Pancreas (tissue), 10 donors: Measurements from ENCODE around the gene BCO1. TPM values are rescaled to one million over a fixed set of nuclear protein-coding genes. Genes with fewer than 3 reads are reported as not detected.

ENCODE experiments used
- ATAC-seq, 4 donors: fragments of 200-7000 bp; cut with Tn5 transposase; one replicate each; pipeline versions ENCODE4 v1.8.0 to v1.9.1; 2020; ENCODE audit warnings: mild to moderate bottlenecking in 4 of 4, moderate library complexity in 4 of 4
- DNase-seq, 6 donors: peaks; one replicate each; pipeline ENCODE4 v3.0.0-alpha.2; 2020
- FAIRE-seq: peaks from 2 replicates; lab custom pipeline; 2012; peaks lifted over from hg19 to GRCh38; lab: Jason Lieb, UNC
- H3K27ac ChIP-seq, 4 donors: fragments of 200-600 bp; sonication (generic); 1 replicate in 3 of 4; 2 replicates in 1 of 4; pipeline versions ENCODE4 v1.5.0 to v1.8.0; 2020
- H3K27me3 ChIP-seq, 4 donors: fragments of 200-600 bp; one replicate each; pipeline ENCODE4 v1.8.0; 2021
- H3K36me3 ChIP-seq, 3 donors: fragments of 200-600 bp; sonication (generic) in 1 of 3; one replicate each; pipeline versions ENCODE4 v1.5.0 to v1.8.0; 2020 to 2021
- H3K4me1 ChIP-seq, 3 donors: fragments of 200-600 bp; one replicate each; pipeline ENCODE4 v1.8.0; 2021
- H3K4me3 ChIP-seq, 4 donors: fragments of 200-600 bp; sonication (generic) in 2 of 4; one replicate each; pipeline versions ENCODE4 v1.5.0 to v1.8.0; 2020 to 2021
- H3K9me3 ChIP-seq, 4 donors: fragments of 200-600 bp; one replicate each; pipeline ENCODE4 v1.8.0; 2021
- WGBS, 2 donors: extraction: QIAGEN DNeasy Blood & Tissue Kit; methylation state at CpG; one replicate each; pipeline ENCODE4 v1.1.7; 2013; 5-methylcytosine and 5-hydroxymethylcytosine counted together
- intact Hi-C, 3 donors: fragments of 100-400 bp; cut with DNase I; formaldehyde crosslinking; loops; one replicate each; pipeline versions ENCODE4 v1.11.1 to v1.14.2; 2022
- polyA plus RNA-seq, 2 donors: library from polyadenylated mRNA; stranded (reverse); fragments of 200-250 nt; gene quantifications; one replicate each; pipeline ENCODE4 v1.2.3, GENCODE V29; 2013
- total RNA-seq, 6 donors: library from RNA; stranded (reverse); fragmentation: NEBNext Ultra II Directional in 4 of 6; extraction: Animal tissue kit (Norgen Biotek cat#: 25700) in 4 of 6; gene quantifications; one replicate each; pipeline versions ENCODE4 v1.2.1 to v1.2.4, GENCODE V29; 2021 to 2023
- TF ChIP-seq, protein P1 (sequence below), 4 donors: fragments of 200-600 bp; sonication (generic) in 3 of 4; IDR thresholded peaks; one replicate each; pipeline versions ENCODE4 v1.5.0 to v1.8.0; 2021; ENCODE audit warnings: antibody characterized with exemption in 4 of 4
- donor health status: healthy with polysubstance abuse.
- donor health status: DM: no; HTN: no; CAD: no; lungs with moderate emphysema.
- donor health status: DM: no; HTN: no; CAD: no.
- donor health status: control.
- donor health status: control.
- donor health status: Bipolar disorder and iron deficiency.
- donor health status: DM: yes; HTN: yes; CAD: no.
- donor health status: DM: no; HTN: no; CAD: no.
- donor health status: DM: no; HTN: no; CAD: no.
- donor health status: DM: yes; HTN: yes; CAD: no.

BCO1 gene
- total and polyA plus RNA-seq, 8 donors: 0.16 to 0.87 (median 0.31) TPM; not detected in 3

DNA sequence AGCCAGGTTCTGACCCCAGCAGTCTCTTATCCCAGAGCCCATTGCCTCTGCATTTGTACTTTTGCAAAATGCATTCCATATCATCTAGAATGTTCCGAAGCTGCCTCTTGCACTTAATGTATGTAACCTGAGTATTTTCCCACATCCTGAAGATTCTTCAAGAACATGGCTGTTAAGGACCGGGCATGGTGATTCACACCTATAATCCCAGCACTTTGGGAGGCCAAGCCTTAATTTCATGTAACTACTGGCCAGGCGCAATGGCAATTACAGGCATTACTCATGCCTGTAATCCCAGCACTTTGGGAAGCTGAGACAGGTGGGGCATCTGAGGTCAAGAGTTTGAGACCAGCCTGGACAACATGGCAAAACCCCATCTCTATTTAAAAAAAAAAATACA is 44.6 kb downstream of the BCO1 start:
- no peaks in the 10 kb centered on the region for H3K9me3 ChIP-seq
- H3K36me3 ChIP-seq: no peaks in the 10 kb centered on the region
- intact Hi-C loops: no loop called here
- H3K4me1 ChIP-seq: no peaks in the 10 kb centered on the region
- DNase-seq (no peak), ATAC-seq (no peak), FAIRE-seq (no peak)
- no peak overlapping the region for H3K4me3 ChIP-seq
- no peaks in the 10 kb centered on the region for H3K27me3 ChIP-seq
- WGBS, 2 donors: 84 to 95% methylated on average over 3 of the region's 3 CpGs
- no peak overlapping the region for H3K27ac ChIP-seq
- TF ChIP-seq, protein P1, sequence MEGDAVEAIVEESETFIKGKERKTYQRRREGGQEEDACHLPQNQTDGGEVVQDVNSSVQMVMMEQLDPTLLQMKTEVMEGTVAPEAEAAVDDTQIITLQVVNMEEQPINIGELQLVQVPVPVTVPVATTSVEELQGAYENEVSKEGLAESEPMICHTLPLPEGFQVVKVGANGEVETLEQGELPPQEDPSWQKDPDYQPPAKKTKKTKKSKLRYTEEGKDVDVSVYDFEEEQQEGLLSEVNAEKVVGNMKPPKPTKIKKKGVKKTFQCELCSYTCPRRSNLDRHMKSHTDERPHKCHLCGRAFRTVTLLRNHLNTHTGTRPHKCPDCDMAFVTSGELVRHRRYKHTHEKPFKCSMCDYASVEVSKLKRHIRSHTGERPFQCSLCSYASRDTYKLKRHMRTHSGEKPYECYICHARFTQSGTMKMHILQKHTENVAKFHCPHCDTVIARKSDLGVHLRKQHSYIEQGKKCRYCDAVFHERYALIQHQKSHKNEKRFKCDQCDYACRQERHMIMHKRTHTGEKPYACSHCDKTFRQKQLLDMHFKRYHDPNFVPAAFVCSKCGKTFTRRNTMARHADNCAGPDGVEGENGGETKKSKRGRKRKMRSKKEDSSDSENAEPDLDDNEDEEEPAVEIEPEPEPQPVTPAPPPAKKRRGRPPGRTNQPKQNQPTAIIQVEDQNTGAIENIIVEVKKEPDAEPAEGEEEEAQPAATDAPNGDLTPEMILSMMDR (IDR thresholded peaks at IDR 0.05): no peak

DNA sequence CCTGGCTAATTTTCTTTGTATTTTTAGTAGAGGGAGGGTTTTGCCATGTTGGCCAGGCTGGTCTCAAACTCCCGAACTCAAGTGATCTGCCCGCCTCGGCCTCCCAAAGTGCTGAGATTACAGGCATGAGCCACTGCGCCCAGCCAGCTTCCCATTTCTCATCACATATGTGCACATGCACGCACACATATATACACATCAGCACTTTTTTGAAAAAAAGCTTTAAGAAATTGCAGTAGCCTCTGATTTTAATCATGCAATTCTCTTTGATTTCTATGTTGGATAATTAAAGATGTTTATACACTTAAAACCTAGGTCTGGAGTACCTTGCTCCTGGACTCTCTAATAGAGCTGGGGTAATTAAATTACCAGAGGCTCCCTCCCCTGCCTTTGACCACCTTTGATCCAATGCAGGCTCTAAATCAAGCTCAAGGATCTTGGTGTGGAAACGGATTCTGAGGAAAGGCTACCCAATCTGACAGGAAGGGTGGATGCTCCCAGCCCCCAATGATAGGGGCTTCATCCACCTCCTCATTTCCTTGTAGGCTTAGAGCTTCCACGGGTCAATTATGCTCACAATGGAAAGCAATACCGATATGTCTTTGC is 46.6 kb downstream of the BCO1 start:
- 68 to 72% methylated on average over 8 of the region's 8 CpGs for WGBS, 2 donors
- no peaks in the 10 kb centered on the region for H3K4me1 ChIP-seq
- no peaks in the 10 kb centered on the region for H3K27me3 ChIP-seq
- H3K27ac ChIP-seq: no peak overlapping the region
- no peaks in the 10 kb centered on the region for H3K9me3 ChIP-seq
- no peak overlapping the region for H3K4me3 ChIP-seq
- intact Hi-C loops: no loop called here
- DNase-seq: no peak
- FAIRE-seq: no peak
- TF ChIP-seq, protein P1 (IDR thresholded peaks at IDR 0.05): no peak
- H3K36me3 ChIP-seq: no peaks in the 10 kb centered on the region
- ATAC-seq: no peak

DNA sequence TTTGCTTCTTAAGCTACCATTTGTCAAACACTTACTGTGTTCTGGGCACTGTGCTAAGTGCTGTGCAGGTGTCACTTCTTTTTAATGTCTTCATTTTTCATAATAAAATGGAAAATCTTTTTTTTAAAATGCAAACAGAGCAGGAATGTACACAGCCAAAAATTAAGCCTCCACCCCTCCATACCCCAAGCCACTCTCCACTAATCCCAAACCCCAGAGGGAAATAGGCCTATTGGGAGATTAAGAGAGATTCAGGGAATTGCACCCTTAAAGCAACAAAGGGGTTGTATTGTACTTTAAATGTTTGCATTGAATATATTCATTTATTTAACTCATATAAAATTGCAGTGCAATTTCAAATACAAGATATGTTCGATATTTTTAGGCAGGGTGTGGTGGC is 47.7 kb downstream of the BCO1 start:
- no peak for FAIRE-seq
- H3K4me3 ChIP-seq: no peak overlapping the region
- intact Hi-C loops: no loop called here
- no peaks in the 10 kb centered on the region for H3K36me3 ChIP-seq
- H3K4me1 ChIP-seq: no peaks in the 10 kb centered on the region
- WGBS, 2 donors: 74 to 94% methylated on average over 1 of the region's 1 CpG
- H3K9me3 ChIP-seq: no peaks in the 10 kb centered on the region
- ATAC-seq: no peak
- H3K27ac ChIP-seq: no peak overlapping the region
- H3K27me3 ChIP-seq: no peaks in the 10 kb centered on the region
- no peak for DNase-seq
- TF ChIP-seq, protein P1 (IDR thresholded peaks at IDR 0.05): no peak

DNA sequence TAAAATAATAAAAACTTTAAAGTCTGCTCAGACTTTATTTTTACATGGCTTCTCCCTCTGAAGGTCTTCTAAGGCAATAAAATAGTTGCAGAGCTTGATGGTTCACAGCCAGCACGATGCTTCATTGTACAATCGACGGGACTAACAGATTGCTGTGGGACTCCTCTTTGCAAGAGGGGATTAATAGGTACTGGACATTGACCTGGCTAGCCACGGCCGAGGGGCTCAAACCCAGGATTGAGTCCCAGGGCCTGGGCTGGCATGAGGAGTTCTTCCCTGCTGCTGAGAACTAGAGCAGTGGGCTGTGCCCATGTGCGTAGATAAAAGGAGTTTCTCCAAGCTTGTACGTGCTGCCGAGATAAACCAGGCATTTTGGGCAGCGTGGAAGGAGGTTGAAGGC is 52.6 kb downstream of the BCO1 start:
- TF ChIP-seq, protein P1 (IDR thresholded peaks at IDR 0.05): no peak
- 76 to 80% methylated on average over 9 of the region's 9 CpGs for WGBS, 2 donors
- Histone ChIP-seq H3K27me3 (no peaks in the 10 kb centered on the region), H3K36me3 (no peaks in the 10 kb centered on the region), H3K4me1 (no peaks in the 10 kb centered on the region), H3K9me3 (no peaks in the 10 kb centered on the region), H3K4me3 (no peak overlapping the region), H3K27ac (no peak overlapping the region)
- DNase-seq (no peak), FAIRE-seq (no peak), ATAC-seq (no peak)
- intact Hi-C loops: no loop called here

DNA sequence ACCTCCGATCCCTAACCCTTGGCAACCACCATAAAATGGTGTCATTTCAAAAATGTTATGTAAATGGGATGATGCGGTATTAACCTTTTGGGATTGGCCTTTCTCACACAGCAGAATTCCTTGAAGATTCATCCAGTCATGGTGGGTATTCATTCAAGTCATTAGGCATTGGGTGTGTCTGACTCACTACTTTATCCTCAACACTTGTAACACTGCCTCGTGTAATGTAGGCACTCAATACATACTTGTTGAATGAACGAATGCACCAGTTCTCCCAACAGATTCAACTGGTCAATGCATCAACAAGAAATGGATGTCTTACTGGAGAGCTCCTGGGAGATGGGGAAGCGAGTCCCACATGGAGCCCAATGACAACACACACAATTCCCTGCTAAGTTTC is 54.4 kb downstream of the BCO1 start:
- Histone ChIP-seq H3K9me3 (no peaks in the 10 kb centered on the region), H3K4me1 (no peaks in the 10 kb centered on the region), H3K4me3 (no peak overlapping the region), H3K27ac (no peak overlapping the region), H3K27me3 (no peaks in the 10 kb centered on the region), H3K36me3 (no peaks in the 10 kb centered on the region)
- TF ChIP-seq, protein P1 (IDR thresholded peaks at IDR 0.05): no peak
- ATAC-seq: no peak
- DNase-seq: no peak
- no peak for FAIRE-seq
- 73 to 81% methylated on average over 5 of the region's 5 CpGs for WGBS, 2 donors
- intact Hi-C loops: no loop called here
